PC-9 (cell line): ENCODE data around the gene BCKDK. TPM values are rescaled to one million over a fixed set of nuclear protein-coding genes. Genes with fewer than 3 reads are reported as not detected.

Experiments
- BruUV-seq: library from RNA; stranded (reverse); fragments of 400-500 nt; replicated peaks from 2 replicates; lab custom pipeline; 2021; lab: Mats Ljungman, UMichigan
- CTCF ChIA-PET: fragments of 300-600 bp; sonication (Branson Sonifier 250); formaldehyde crosslinking; loops from one replicate; lab custom pipeline; 2022; ENCODE audit warnings: antibody characterized with exemption; lab: Charles Lee
- POLR2A ChIA-PET: fragments of 300-600 bp; sonication (Branson Sonifier 250); formaldehyde crosslinking; loops from one replicate; lab custom pipeline; 2022; ENCODE audit warnings: antibody characterized with exemption; ENCODE audit not compliant: unreplicated experiment; lab: Charles Lee
- DNase-seq, 2 experiments: peaks; one replicate each; pipeline versions ENCODE4 v3.0.0 to v3.0.0-alpha.2; 2015 to 2022; ENCODE audit warnings: mixed read lengths in 1 of 2
- H2AFZ ChIP-seq: fragments of 200-600 bp; sonication (generic); 2 replicates; pipeline ENCODE4 v1.8.1; 2017; ENCODE audit warnings: antibody characterized with exemption
- H3F3A ChIP-seq: fragments of 200-600 bp; sonication (generic); 2 replicates; pipeline ENCODE4 v1.8.1; 2017; ENCODE audit warnings: antibody characterized with exemption, mild to moderate bottlenecking, low read depth; ENCODE audit not compliant: insufficient read depth
- H3K27ac ChIP-seq: fragments of 200-600 bp; sonication (generic); 2 replicates; pipeline ENCODE4 v1.6.1; 2016; ENCODE audit warnings: mixed run types
- H3K27me3 ChIP-seq: fragments of 200-600 bp; sonication (generic); 2 replicates; pipeline ENCODE4 v1.6.1; 2016; ENCODE audit warnings: low read depth, mixed run types; ENCODE audit not compliant: insufficient read depth
- H3K36me3 ChIP-seq: fragments of 200-600 bp; sonication (generic); 2 replicates; pipeline ENCODE4 v1.6.1; 2016; ENCODE audit warnings: low read depth, mixed run types
- H3K4me1 ChIP-seq: fragments of 200-600 bp; sonication (generic); replicated peaks from 2 replicates; pipeline ENCODE4 v1.6.1; 2016; ENCODE audit warnings: mixed run types; ENCODE audit not compliant: insufficient read depth
- H3K4me2 ChIP-seq: fragments of 200-600 bp; sonication (generic); 2 replicates; pipeline ENCODE4 v1.6.1; 2017; ENCODE audit warnings: mixed run types
- H3K4me3 ChIP-seq: fragments of 200-600 bp; sonication (generic); 2 replicates; pipeline ENCODE4 v1.6.1; 2016; ENCODE audit warnings: mixed run types
- H3K79me2 ChIP-seq: fragments of 200-600 bp; sonication (generic); 2 replicates; pipeline ENCODE4 v1.6.1; 2017; ENCODE audit warnings: low read depth, mixed run types
- H3K9me2 ChIP-seq: fragments of 200-600 bp; sonication (generic); 2 replicates; pipeline ENCODE4 v1.8.1; 2017; ENCODE audit warnings: mild to moderate bottlenecking; ENCODE audit not compliant: insufficient read depth
- H3K9me3 ChIP-seq: fragments of 200-600 bp; sonication (generic); 2 replicates; pipeline ENCODE4 v1.8.1; 2016; ENCODE audit warnings: low read depth; ENCODE audit not compliant: insufficient read depth
- H4K20me1 ChIP-seq: fragments of 200-600 bp; sonication (generic); 2 replicates; pipeline ENCODE4 v1.8.1; 2017; ENCODE audit not compliant: insufficient read depth
- CTCF ChIP-seq: fragments of 200-600 bp; sonication (generic); conservative IDR thresholded peaks from 2 replicates; pipeline ENCODE4 v1.6.1; 2017; ENCODE audit warnings: mixed run types, antibody characterized with exemption, mild to moderate bottlenecking, moderate library complexity
- EZH2 ChIP-seq: fragments of 200-600 bp; sonication (generic); IDR thresholded peaks from 2 replicates; pipeline ENCODE4 v1.8.0; 2017; ENCODE audit warnings: antibody characterized with exemption, low read depth
- intact Hi-C: fragments of 100-400 bp; cut with micrococcal nuclease; formaldehyde crosslinking; loops from one replicate; pipeline ENCODE4 v1.10.0; 2022; ENCODE audit not compliant: unreplicated experiment
- total RNA-seq: library from RNA; stranded (reverse); gene quantifications from 2 replicates; pipeline ENCODE4 v1.2.3, GENCODE V29; 2021

BCKDK gene
- total RNA-seq, 1 experiment from 2014 or later = 41.5 TPM

GRCh38 chr16:31112711-31113110 lies 4.5 kb downstream of the BCKDK start:
- DNase-seq = no peak
- Histone ChIP-seq H3K27me3 (no peaks in the 10 kb centered on the region), H3K4me1 (peaks cover 9% of the 10 kb centered on the region), H3K9me3 (no peaks in the 10 kb centered on the region), H3K27ac (no peak overlapping the region), H3K36me3 (no peaks in the 10 kb centered on the region; the same call in 1 of the 2 replicates), H3K79me2 (peaks cover 34% of the 10 kb centered on the region), H2AFZ (no peak overlapping the region), H3F3A (peaks cover 29% of the 10 kb centered on the region), H3K4me3 (no peak overlapping the region), H3K9me2 (no peaks in the 10 kb centered on the region), H3K4me2 (no peak overlapping the region), H4K20me1 (no peaks in the 10 kb centered on the region)
- TF ChIP-seq CTCF (no peak), EZH2 (no peak)
- ChIA-PET CTCF (no interaction called here), POLR2A (interaction anchor here (0.6 to 1.4 kb wide), 2 partner anchors 29 to 39 kb away, joined by 4 to 11 read pairs; partner anchors contain the start of genes ZNF646 and ZNF668)
- intact Hi-C loops = no loop called here
- BruUV-seq = no TSS peak

GRCh38 chr16:31113121-31114120 lies 5.2 kb downstream of the BCKDK start:
- no peaks in the 10 kb centered on the region for H3K9me3 ChIP-seq
- peaks cover 9% of the 10 kb centered on the region for H3K4me1 ChIP-seq
- BruUV-seq = no TSS peak
- no peak overlapping the region for H3K4me2 ChIP-seq
- peaks cover 32% of the 10 kb centered on the region for H3K79me2 ChIP-seq
- H2AFZ ChIP-seq = no peak overlapping the region
- ChIA-PET POLR2A (interaction anchor here (0.6 to 1.4 kb wide), 5 partner anchors 23 to 106 kb away, joined by 4 to 11 read pairs (median 6); partner anchors contain the start of genes ZNF646 and ZNF668), CTCF (interaction anchor here (0.6 kb wide), 1 partner anchor 95 kb away, joined by 3 read pairs; no protein-coding TSS in a partner anchor)
- H3K4me3 ChIP-seq = no peak overlapping the region
- 0 out of 2 replicates have a peak overlapping the region, but pooled peaks have one; percentile 31 for H3K27ac ChIP-seq
- no peaks in the 10 kb centered on the region for H3K9me2 ChIP-seq
- H3K36me3 ChIP-seq = no peaks in the 10 kb centered on the region; the same call in 1 of the 2 replicates
- no peaks in the 10 kb centered on the region for H3K27me3 ChIP-seq
- H4K20me1 ChIP-seq = no peaks in the 10 kb centered on the region
- TF ChIP-seq CTCF = no peak
- no peak for TF ChIP-seq EZH2
- intact Hi-C loops = no loop called here
- peaks cover 31% of the 10 kb centered on the region for H3F3A ChIP-seq
- no peak for DNase-seq

GRCh38 chr16:31114468-31114867 lies 6.3 kb downstream of the BCKDK start:
- intact Hi-C loops = no loop called here
- H3K4me2 ChIP-seq = no peak overlapping the region
- H3K27me3 ChIP-seq = no peaks in the 10 kb centered on the region
- no peak for DNase-seq
- no peak overlapping the region for H2AFZ ChIP-seq
- H3K79me2 ChIP-seq = peaks cover 30% of the 10 kb centered on the region
- TF ChIP-seq CTCF (no peak), EZH2 (no peak)
- H3K4me1 ChIP-seq = peaks cover 14% of the 10 kb centered on the region
- BruUV-seq = no TSS peak
- H3K4me3 ChIP-seq = no peak overlapping the region
- no peak overlapping the region for H3K27ac ChIP-seq
- ChIA-PET POLR2A (interaction anchor here (0.6 to 1.4 kb wide), 2 partner anchors 40 to 69 kb away, joined by 11 to 19 read pairs; partner anchors contain the start of genes ZNF646 and ZNF668), CTCF (no interaction called here)
- H3K9me2 ChIP-seq = no peaks in the 10 kb centered on the region
- peaks cover 37% of the 10 kb centered on the region for H3F3A ChIP-seq
- H4K20me1 ChIP-seq = no peaks in the 10 kb centered on the region
- no peaks in the 10 kb centered on the region for H3K9me3 ChIP-seq
- peaks cover 6% of the 10 kb centered on the region; the same call in 1 of the 2 replicates for H3K36me3 ChIP-seq
